HG03280 (cell line): ENCODE results near the gene SLC37A2.
"Not testable (repeated sequence)": the region's sequence is repeated elsewhere in the genome, so short reads cannot be mapped to it uniquely, and the experiment has no call there.

Source experiments
- ATAC-seq: cut with Tn5 transposase; IDR thresholded peaks from one replicate; pipeline ENCODE4 v1.9.1; 2021; ENCODE audit warnings: mild to moderate bottlenecking, moderate library complexity; ENCODE audit not compliant: unreplicated experiment

The SLC37A2 gene

DNA sequence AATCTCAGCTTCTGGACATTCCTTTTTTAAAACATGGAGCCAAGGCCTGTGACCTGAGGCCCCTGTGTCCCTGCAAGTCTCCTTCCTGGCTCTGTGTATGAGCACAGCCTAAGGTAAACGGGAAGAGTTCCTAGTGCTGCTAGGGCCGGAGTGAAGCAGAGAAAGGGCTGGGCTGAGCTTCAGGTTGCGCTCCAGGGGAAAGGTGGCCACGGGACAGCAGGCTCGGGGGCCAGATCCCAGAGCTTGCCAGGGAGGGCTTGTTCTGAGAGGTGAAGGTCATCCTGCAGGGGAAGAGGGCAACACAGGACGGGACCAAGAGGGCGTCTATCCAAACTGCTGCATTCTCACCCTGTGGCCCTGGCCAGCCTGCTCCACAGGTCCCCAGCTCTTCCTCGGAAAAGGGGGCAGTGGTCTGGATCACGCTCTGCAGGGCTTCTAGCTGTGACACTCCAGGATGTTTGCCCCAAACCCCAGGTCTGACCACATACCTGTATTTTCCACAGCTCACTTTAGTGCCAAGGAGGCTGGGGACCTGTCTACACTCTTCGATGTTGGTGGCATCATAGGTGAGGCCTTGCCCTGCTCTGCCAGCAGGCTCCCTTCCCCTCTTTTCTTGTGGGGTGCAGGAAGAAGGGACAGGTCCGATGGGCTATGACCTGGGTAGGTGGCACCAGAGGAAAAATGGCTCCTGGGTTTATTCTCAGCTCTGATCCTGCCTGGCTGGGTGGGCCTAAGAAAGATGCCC lies 20.4 kb downstream of the SLC37A2 start:
- no peak for ATAC-seq

DNA sequence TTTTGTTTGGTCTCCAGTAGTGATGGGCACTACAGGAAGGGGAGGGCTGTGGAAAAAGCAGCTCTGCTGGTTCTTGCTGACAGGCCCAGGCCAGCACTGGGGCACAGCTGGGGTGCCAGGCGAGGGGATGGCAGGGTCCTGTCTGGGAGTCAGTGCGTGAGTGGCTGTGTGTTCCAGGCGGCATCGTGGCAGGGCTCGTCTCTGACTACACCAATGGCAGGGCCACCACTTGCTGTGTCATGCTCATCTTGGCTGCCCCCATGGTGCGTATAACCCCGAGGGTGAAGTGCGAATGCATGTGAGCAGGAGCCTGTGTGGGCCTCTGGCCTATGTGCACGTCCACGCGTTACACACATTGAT lies 20.9 kb downstream of the SLC37A2 start:
- no peak for ATAC-seq

DNA sequence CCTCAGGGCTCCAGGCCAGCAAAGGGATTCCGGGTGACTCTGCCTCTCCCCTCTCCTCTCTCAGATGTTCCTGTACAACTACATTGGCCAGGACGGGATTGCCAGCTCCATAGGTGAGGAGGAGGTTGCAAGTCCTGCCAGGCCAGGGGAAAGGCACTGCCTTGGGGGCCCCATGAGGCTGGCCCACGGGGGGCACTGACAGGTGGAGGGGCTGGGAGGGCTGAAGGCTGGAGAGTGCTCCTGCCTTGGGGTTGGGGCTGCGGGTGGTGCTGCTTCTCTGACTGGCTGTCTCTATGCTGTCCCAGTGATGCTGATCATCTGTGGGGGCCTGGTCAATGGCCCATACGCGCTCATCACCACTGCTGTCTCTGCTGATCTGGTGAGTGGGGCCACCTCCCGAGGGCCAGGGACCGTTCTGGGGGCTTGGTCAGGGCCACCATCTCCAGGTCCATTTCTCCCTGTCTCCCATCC lies 21.7 kb downstream of the SLC37A2 start:
- ATAC-seq = no peak

DNA sequence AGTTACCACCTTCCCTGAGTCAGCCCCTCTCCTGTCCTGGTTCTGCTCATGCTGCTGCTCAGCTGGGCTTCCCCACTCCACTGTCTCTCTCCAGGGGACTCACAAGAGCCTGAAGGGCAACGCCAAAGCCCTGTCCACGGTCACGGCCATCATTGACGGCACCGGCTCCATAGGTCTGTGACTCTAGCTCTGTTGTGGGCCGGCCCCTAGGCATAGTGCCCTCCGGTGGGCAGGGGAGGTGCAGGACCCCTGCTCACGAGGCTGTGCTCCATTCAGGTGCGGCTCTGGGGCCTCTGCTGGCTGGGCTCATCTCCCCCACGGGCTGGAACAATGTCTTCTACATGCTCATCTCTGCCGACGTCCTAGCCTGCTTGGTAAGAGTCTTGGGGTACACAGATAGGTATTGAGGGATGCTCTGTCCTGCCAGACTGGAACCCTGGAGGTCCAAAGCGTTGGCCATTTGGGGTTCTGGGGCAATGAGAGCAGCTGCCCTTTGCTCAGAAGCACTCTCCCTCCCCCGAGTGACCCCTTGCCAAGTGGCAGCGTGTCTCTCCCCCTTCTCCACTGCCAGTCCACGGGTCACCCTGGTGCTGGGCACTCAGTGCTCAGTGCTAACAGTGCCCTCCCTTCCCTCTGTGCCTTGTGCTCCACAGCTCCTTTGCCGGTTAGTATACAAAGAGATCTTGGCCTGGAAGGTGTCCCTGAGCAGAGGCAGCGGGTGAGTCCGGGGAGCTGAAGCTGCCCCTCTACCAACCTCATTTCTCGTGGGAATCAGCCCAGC lies 22.4 kb downstream of the SLC37A2 start:
- ATAC-seq = no peak

DNA sequence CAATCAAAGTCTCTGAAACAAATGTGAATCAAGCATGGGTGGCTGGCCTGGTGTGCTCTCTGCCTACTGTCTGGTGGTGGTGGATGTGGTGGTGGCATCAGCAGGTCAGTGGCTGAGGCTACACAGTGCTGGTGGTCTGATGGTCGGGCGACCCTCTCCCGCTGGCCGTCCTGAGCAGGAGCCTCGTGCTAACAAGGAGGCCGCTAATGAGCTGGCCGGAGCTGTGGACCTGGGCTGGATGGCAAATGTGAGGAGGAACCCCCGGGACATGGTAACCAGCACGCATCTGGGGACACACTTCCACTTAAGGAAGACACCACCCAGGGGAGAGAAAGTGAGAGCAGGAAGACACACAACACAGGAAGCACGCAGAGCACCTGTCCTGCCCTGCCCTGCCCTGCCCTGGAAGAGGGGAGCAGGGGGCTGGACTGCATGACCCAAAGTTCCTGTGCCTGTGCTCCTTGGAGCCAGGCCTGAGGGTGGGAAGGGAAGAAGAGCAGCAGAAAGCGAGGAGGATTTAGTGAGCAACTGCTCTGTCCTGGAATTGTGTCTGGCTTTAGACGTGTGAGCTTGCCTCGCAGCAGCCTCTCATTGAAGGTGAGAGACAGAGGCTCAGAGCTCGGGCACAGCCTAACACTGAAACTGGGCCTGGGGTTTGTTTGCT lies 23.7 kb downstream of the SLC37A2 start:
- no peak for ATAC-seq

DNA sequence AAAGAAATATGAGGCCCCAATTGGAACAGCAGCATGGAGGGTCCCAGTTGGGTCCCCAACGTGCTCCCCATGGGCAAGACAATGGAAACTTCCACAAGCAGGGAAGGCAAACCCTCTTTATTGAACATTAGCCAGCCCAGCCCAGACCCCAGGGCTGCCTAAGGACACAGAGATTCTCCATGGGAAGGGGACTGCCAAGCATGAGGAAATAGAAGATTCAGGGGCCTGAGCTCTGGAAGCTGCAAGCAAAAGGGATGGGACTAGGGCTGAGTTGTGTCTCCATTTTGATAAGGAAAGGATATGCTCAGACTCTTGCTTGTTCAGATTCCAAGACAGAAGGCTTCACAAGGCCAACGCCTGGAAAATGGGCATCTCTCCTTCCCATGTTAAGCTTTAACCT lies 25.0 kb downstream of the SLC37A2 start:
- ATAC-seq = no peak

DNA sequence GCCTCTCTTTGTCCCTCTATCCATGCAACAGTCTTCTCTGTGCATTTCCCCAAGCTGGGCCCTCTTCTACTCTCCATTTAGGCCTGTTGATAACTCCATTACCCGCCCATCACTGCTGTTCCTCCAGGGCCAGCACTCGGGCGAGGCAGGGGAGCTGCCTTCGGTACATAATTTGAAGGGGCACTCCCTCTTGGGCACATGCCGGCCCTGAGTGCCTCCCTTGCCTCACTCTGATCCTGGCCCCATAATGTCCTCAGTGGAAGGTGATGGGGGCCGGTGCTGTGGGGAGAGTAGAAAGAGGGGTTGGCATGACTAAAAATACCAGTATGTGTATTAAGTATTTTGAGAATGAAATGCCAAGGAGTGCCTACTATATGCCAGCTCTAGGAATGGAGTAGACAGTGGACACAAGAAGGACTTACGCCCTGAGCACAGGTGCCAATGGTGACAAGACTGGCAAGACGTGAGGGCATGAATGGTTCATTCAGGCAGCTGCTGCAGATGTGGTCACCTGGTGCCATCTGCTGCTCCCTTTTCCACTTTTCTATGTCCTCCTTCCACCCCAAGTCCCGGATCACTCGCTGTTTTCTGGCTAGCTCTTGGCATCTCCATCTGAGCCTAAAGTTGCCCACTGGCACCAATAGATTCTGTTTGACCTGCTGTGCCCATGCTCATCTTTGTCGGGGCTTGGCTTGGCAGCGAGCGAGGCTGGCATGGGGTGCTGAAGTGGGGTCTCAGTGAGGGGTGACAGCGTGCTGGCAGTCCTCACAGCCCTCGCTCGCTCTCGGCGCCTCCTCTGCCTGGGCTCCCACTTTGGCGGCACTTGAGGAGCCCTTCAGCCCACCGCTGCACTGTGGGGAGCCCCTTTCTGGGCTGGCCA lies 25.7 kb downstream of the SLC37A2 start:
- ATAC-seq = no peak

DNA sequence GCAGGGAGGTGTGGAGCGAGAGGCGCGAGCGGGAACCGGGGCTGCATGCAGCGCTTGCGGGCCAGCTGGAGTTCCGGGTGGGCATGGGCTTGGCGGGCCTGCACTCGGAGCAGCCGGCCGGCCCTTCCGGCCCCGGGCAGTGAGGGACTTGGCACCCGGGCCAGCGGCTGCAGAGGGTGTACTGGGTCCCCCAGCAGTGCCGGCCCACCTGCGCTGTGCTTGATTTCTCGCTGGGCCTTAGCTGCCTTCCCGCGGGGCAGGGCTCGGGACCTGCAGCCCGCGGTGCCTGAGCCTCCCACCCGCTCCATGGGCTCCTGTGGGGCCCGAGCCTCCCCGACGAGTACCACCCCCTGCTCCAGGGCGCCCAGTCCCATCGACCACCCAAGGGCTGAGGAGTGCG lies 26.4 kb downstream of the SLC37A2 start:
- ATAC-seq = not testable (repeated sequence)

DNA sequence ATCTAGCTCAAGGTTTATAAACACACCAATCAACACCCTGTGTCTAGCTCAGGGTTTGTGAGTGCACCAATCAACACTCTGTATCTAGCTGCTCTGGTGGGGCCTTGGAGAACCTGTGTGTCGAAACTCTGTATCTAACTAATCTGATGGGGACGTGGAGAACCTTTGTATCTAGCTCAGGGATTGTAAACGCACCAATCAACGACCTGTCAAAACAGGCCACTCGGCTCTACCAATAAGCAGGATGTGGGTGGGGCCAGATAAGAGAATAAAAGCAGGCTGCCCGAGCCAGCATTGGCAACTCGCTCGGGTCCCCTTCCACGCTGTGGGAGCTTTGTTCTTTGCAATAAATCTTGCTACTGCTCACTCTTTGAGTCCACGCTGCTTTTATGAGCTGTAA lies 27.0 kb downstream of the SLC37A2 start:
- not testable (repeated sequence) for ATAC-seq

DNA sequence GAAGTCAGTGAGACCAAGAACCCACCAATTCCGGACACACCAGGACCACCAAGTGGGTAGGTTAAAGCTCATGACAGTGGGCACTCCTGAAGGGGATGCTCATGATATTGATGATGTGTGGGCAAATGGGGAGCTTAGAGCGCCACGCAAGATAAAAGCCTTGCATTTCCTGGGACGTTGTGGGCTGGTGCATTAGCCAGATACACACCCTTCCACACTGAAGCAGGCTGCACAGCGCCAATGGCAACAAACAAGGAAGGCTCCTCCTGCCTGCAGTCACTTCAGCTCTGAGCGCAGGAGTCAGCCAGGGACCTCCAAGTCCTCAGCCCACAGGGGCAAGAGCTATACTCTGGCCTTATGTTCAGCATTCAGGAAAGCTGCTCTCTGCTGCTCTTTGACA lies 27.7 kb downstream of the SLC37A2 start:
- ATAC-seq = no peak

DNA sequence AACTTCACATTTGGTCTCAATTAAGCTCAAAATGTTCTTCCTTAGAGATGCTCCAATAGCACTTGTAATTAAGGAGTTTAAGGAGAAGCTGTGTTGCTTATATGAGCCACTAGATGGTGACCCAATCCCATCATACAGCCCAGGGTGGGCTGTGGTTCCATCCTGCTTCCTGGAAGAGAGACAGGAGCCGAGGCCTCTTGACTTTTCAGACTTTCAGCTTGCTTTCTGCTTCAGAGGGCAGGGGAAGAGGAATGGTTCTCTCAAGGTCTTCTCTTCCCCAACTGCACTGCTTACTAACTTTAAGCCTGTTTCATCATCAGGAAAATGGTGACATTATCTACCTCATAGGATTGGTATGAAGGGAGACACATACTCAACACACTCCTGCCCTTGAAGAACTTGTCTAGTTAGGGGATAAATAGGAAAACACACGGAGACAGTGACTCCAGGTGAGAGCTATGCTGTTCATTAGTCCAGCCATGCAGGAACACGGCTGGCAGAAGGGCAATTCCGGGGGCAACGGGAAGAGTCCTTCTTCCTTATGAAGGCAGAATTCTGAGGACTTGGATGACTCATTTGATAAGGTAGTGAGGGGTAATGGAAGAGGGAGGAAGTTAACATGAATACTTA lies 28.3 kb downstream of the SLC37A2 start:
- peak; percentile 61 for ATAC-seq

DNA sequence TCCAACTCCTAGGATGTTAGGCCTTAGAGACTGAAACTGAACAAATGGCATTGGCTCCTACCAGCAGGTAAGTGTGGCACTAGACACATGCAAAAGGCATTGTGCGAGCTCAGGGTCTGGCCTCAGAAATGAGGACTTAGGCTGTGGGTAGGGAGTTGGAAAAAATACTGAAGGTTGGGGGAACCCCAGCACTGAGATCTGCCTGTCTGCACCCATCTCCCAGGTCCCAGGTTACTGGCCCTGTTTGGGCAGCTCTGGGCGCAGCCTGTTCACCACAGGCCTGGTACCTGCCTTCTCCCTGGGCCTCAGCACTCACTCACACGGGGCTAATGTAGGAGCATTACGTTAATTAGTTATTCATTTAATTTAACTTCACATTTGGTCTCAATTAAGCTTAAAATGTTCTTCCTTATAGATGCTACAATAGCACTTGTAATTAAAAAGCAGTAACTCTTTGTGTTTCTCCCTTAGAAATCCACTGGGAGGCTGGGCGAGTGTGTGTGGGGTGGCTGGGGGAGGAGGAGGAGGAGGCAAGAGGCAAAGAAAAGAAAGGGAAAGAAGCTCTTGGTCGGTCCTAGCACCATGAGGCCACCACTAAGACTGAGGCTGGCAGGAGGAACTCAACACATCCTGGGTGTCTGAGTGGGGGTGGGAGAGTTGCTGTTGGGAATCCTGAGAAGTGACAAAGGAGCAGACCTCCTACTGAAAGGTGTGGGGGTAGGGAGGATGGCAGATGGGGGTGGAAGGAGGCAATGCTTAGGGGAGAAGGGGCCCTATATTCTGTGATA lies 29.0 kb downstream of the SLC37A2 start:
- ATAC-seq = no peak

DNA sequence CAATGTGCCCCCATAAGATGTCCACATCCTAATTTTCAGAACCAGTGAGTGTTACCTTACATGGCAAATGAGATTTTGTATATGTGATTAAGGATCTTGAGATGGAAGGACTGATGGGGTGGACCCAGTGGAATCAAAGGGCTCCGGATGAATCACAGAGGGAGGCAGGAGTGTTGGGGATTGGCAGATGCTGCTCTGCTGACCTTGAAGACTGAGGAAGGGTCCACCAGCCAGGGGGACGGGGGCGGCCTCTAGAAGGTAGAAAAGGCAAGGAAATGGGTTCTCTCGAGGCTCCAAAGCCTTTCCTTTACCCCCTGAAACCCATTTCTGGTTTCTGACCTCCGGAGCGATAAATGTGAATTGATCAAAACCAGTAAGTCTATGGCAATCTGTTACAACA lies 29.6 kb downstream of the SLC37A2 start:
- no peak for ATAC-seq

DNA sequence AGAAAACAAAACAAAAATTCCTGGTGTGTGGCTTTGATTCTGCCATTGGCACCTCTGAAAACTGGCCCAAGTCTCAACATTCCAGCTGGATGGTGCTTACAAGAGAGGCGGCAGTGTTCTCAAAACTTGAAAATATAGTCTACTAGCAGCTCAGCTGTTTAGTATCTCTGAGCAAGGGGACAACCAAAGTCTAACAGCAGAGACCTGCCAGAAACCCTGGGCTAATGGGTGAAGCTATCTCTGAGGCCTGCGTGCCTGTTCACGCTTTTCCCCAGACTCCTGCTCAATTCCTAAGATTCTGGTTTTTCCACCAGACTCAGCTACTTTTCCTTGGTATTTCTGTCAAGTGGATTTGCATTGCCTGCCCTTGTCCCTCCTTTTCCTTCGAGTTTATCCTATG lies 30.4 kb downstream of the SLC37A2 start:
- no peak for ATAC-seq

DNA sequence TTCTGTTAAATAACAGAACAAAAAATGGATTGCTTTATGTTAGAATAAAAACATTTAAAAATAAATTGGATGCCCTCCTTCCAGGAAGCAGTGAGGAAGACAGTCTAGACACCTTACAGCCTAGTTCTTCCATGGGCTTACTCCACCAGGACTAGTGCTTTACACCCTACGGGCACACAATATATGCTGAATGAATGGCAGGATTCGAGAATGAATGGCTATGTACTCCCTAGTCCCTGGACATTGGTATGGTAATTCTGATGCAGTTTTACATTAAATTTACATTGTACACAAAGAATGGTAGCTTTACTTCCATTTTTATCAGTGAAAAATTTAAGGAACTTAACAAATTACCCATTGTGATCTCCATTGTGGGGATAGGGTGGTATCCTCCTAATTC lies 31.6 kb downstream of the SLC37A2 start:
- ATAC-seq = no peak

DNA sequence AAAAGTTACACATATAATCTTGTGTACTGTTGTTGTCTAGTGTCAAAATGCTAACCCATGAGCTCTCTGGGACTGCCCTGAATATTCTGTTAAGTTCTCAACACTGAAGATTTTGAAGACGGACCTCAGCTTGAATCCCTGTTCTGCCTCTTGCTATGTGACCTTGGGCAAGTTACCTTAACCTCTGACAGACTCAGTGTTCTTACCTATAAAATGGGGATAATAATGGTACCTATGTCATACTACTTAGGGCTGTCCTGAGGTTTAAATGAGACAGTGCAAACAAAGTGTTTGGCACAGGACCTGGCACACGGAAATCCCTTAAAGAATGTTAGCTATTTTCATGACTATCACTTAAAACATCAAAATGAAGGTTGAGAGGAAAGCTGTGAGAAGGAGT lies 37.0 kb downstream of the SLC37A2 start:
- ATAC-seq = no peak

DNA sequence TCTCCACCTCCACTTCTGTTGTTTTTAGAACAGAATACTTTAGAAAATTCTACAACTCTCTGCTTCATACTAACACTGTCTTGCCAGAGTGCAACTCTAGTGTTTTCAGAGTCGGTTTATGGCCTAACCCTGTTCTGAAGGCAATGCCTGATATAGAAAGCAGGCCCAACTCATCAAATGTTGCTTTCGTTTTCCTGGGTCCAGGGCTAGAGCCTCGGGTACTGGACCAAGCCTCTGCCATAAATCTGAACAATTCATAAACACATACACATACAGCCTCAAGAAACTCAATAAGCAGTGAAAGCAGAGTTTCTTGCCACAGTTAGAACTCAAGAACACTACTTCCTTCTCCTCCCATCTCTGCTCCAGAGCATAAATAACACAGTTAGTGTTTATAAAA lies 38.5 kb downstream of the SLC37A2 start:
- ATAC-seq = no peak

DNA sequence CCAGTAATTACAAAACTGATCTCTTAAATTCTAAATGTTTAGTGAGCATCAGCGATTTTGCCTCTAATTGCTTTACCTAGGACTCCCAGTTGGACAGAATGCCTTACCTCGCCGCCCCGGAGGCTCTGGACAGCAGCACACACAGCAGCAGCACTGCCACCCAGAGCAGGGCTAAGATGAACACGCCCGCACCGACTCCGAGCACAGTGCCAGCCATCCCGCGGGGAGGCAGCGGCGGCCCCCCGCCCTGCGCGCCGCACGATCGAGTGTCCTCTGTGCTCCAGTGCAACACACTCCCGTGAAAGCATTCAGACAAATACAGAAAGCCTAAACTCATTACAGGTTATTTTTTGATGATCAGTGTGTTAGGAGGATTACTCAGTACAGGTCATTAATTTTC lies 38.9 kb downstream of the SLC37A2 start:
- ATAC-seq = no peak

DNA sequence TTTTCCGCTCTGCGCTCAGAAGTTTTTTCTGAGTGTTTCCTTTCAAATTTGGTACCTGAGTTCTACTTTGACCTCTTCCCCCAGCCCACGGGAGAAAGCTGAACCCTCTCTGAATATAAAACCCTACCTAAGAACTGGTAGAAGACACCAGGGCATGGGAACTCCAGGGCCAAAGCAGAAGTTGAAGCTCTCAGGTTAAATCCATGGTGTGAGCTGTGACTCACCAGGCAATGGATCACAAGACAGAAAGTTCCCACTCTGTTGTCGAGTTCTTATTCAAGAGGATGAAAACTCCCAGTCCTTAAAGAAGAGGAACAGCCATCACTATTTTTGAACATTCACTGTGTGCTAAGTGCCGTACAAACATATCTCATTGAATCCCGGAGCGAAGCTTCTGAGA lies 39.4 kb downstream of the SLC37A2 start:
- no peak for ATAC-seq

DNA sequence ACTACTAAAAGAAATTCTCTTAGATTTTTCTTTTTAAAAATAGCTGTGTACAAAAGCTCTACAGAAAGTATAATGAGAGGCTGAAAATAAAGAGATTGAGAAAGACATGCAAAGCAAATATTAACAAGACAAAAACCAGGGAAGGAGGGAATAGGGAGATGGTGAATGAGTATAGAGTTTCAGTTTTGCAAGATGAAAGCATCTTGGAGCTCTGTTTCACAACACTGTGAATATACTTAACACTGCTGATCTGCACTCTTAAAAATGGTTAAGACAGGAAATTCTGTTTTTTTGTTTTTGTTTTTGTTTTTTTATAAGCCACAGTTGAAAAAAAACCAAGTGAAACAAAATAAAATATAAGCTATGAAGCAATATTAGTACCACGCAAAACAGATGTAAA lies 42.8 kb downstream of the SLC37A2 start:
- no peak for ATAC-seq
